IPS DF 4.7 (cell line): Measurements from ENCODE around the gene RXRA.

Experiments
- DNase-seq: peaks from one replicate; pipeline ENCODE4 v3.0.0-alpha.2; 2013; ENCODE audit warnings: low spot score; ENCODE audit errors: extremely low read depth

Gene RXRA

DNA sequence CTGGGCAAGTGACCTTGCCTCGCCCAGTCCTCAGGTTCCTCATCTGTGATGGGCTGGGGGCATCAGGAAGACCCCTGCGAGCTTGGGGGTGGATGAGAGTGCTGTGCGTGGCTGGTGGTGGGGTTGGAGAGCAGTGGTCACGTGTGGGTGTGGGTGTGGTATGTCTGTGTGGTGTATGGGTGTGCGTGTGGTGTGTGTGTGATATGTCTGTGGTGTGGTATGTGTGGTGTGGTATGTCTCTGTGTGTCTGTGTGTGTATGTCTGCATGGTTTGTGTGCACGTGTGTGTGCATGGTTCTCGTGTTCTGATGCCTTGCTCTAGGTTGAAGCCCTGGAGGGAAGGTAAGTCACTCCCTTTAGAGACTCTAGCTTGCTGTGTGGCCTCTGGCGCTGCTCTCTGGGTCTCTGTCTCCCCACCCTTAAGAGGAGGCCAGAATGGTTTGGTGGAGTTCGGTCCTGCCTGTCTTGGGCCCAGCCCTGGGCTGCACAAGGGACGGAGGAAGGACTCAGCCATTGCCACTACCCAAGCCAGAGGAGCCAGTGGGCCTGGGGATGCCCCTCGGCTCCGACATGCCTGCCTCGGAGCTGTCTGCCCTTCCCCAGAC is 87.0 kb downstream of the RXRA start:
- DNase-seq = no peak

- no peak for DNase-seq
Observed at GRCh38 chr9:134413890-134414623, 87.8 kb downstream of the RXRA start.

DNA sequence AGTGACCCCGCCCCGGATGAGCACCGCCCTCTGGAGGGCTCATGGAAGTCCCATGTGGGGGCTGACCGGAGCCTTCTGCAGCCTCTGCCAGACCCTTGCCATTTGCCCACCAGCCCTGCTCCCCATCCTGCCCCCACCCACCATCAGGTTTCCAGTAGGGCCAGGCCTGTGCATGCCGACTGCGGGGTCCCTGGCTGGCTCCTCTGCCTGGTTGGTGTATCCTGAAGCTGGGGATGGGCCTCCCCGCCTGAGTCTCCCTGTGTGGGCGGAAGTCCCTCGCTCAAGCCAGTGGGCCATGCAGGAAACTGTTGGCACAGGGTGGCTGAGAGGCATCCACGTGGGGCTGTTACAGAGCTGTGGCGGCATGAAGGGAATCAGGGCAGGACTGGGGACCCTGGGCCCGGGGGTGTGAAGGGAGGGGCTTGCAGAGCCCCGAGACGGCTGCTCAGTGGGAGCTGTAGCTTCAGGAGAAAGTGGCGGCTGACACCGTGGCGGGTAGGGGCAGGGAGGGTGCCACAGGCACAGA is 88.7 kb downstream of the RXRA start:
- DNase-seq = no peak

DNA sequence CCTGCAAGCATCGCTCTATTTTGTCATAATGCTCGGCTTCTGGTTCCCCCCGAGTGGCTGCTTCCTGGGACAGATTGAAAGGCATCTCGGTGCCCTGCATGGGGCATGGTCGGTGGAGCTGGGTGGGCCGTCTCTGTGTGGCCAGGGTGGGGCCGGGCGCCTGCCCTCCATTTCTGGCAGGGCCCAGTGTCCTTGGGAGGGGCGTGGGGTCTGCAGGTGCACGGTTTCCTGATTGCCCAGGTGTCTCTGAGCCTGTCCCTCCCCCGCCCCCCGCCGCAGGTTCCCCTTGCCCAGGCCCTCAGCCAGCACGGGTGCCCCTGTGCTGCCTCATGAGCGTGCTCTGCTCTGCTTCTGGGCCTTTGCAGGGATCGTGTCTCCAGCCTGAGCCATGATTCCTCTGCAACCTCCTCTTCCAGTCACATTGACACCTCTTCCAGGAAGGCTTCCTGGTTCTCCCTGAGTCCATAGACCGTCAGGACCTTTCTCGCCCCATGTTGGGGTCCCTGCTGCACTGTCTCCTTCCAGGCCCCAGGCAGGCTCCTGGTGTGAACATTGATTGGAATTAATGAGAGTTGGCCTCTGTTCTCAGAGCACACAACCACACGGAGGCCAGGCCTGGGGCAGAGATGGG is 90.2 kb downstream of the RXRA start:
- DNase-seq = no peak

GRCh38 chr9:134418354-134418753 is 92.1 kb downstream of the RXRA start:
- no peak for DNase-seq

DNA sequence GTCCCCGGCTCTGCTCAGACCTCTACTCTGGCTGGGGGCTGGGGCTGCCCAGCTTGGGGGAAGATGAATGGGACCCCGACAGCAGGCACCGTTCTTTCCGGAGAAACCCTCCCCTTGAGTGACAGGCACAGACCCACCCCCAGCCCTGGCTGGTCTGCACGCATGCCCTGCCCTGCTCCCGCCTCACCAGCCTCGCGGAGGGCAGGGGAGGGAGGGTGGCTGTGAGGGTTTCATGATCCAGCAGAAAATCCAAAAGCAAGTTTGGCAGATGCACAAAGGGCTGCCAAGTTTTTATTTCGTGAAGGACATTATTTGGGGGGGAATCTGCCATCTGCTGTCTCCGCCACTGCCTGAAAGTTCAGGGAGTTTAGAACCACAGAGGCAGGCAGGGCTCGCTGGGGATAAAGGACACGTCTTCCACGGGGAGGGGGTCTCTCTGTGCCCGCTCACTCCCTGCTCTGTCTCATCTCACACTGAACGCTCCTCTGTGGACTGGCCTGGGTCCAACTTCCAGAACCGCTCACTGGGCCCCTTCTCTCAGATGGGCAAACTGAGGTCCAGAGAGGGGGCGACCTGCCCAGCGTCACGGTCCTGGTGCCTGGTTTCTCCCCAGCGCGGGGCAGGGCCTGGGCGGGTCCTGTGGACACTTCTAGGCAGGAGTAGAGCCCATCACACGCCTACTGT is 92.9 kb downstream of the RXRA start:
- DNase-seq = no peak

GRCh38 chr9:134419684-134420076 is 93.4 kb downstream of the RXRA start:
- no peak for DNase-seq

- no peak for DNase-seq
Observed at GRCh38 chr9:134420281-134420845, 94.1 kb downstream of the RXRA start.

- DNase-seq = no peak
Observed at GRCh38 chr9:134420974-134421432, 94.7 kb downstream of the RXRA start.

GRCh38 chr9:134421888-134422287 is 95.6 kb downstream of the RXRA start:
- no peak for DNase-seq

DNA sequence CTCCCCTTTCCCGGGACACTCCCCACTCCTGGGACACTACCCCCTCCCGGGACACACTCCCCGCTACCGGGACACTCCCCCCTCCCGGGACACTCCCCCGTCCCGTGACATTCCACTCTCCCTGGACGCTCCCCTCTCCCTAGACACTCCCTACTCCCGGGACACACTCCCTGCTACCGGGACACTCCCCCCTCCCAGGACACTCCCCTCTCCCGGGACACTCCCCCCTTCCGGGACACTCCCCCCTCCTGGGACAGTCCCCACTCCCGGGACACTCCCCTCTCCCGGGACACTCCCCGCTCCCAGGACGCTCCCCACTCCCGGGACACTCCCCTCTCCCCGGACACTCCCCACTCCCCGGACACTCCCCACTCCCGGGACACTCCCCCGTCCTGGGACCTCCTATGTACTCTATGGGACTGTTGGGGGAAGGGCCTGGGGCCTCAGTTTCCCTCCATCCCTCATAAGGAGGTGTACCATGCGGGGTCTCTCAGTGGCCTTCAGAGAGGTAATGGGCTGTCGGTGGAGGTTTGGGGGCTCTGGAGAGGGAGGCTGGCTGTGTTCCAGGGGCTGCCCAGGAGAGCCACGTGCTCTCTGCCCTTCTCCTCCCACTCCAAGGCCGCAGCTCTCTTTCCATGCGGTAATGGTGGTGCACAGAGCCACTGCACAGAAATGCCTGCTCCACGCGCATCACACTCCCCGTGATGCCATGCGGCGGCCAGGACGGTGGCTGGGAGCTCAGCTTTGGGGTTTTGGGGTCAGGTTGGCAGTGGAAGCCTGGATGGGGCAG is 96.2 kb downstream of the RXRA start:
- no peak for DNase-seq

DNA sequence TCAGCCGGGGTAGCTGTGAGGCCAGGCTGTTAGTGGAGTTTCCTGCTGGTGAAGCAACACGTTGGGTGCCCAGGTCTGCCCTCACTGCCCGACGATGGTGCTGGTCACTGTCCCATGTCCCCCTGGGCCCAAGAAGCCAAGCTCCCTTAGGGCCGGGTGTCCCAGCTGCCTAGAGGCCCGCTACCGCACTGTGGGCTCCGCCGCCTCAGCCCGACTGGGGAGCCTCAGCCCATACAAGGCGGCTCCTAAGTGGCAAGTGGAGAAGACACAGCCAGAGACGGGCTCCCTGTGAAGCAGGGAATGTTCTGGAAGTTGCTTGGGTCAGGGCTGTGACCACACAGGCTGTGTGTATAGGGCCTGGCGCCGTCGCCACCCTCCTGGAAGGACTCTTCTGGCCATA is 96.9 kb downstream of the RXRA start:
- no peak for DNase-seq

DNA sequence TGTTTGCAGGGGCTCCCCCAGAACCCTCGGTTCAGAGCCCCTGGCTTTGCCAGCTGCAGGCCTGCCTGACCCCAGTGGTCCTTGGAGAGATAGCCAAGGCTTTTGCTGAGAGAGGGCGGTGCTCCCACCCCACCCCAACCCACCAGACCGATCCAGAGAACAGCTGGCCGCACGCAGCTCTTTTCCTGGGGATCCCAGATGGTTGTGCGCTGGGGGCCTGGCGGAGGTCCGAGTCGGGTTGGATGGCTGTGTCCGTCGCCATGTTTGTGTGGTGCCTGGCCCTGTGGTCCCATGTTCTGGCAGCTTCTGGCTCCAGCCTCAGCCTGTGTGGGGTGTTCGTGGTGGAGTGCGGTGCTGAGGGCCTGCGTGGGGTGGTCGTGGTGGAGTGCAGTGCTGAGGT is 97.5 kb downstream of the RXRA start:
- no peak for DNase-seq

DNA sequence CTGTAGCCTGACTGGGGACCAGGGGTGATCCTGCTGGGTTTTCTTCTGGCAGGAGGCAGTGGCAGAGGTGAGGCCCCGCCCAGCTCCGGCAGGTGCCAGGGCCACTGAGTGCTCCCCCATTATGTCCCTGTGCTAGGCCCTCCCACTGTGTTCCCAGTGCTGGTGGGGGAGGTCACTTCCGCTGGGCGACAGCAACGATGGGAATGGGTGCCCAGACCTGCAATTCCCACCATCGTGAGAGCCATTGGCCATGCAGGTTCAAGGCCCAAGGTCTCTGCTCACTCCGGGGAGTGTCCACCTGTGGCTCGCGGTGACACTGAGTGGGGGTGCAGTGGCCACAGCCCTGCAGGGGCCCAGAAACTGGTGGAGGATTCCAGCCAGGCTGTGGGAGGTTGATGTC is 98.6 kb downstream of the RXRA start:
- DNase-seq = no peak

DNA sequence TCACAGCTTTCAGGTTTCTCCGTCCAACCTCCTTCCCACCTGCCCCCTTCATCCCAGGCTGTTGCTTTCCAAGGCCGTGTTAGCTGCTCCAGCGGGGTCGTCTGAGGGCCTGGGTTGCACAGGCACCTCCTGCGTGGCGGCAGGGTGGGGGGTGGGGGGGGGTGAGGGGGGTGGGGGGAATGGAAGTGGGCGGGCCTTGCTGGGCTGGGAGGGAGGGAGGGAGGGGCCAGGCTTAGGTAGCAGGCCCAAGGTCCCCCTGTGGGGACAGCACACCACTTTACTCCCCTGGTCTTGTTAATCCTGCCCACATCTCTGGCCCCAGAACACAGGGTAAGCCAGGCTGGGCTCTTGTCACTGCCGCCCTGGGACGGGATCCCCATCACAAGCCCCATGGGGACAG is 99.1 kb downstream of the RXRA start:
- DNase-seq = no peak

- DNase-seq = no peak
Observed at GRCh38 chr9:134425812-134426211, 99.6 kb downstream of the RXRA start.

DNA sequence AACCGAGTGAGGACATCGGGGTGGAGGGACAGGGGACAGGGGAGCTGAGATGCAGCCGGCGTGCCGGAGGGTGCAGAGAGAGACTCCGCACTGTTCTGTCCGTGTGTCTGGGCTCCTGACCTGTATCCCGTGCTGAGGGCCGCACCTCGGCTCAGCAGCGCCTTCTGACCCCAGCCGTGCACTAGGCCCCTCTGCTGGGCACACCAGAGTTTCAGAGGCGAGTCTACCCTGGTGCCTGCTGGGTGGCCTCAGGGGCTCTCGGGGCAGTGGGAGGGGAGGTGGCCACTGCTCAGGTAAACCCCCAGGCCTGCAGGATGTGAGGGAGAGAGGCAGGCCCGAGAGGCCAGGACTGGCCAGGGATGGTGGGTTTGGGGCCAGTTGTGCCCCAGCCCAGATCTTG is 100.2 kb downstream of the RXRA start:
- DNase-seq = no peak

GRCh38 chr9:134427153-134427782 is 101.0 kb downstream of the RXRA start:
- no peak for DNase-seq

GRCh38 chr9:134428559-134428958 is 102.3 kb downstream of the RXRA start:
- DNase-seq = no peak

DNA sequence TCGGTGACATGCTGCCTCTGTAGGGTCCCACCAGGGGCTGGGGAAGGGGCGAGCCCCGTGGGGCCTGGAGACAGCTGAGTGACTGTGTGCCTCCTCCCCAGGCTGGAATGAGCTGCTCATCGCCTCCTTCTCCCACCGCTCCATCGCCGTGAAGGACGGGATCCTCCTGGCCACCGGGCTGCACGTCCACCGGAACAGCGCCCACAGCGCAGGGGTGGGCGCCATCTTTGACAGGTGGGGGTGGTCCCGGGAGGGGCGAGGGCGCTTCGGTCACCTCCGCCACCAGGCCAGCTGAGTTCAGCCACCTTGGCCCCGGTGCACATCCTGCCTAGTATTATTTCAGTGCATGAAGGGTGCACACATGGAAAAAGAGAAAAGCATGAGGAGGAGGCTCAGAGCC is 102.8 kb downstream of the RXRA start:
- DNase-seq = no peak
